Choroid plexus epithelial cell (primary cell): ENCODE measurements around the gene SYNJ1.
"Not testable (repeated sequence)": the region's sequence is repeated elsewhere in the genome, so short reads cannot be mapped to it uniquely, and the experiment has no call there.

Experiments used
- DNase-seq: peaks from one replicate; pipeline ENCODE4 v3.0.0-alpha.2; 2010; ENCODE audit warnings: low read depth
- H3K4me3 ChIP-seq: 2 replicates; pipeline ENCODE4 v1.5.1; 2011; ENCODE audit warnings: low read depth, mild to moderate bottlenecking, control low read depth, low read length, moderate library complexity
- TF ChIP-seq, protein P1 (sequence below): conservative IDR thresholded peaks from 2 replicates; pipeline ENCODE4 v1.5.1; 2011; ENCODE audit warnings: low read depth, mild to moderate bottlenecking, control low read depth, inconsistent platforms, low read length, moderate library complexity

Gene SYNJ1

DNA sequence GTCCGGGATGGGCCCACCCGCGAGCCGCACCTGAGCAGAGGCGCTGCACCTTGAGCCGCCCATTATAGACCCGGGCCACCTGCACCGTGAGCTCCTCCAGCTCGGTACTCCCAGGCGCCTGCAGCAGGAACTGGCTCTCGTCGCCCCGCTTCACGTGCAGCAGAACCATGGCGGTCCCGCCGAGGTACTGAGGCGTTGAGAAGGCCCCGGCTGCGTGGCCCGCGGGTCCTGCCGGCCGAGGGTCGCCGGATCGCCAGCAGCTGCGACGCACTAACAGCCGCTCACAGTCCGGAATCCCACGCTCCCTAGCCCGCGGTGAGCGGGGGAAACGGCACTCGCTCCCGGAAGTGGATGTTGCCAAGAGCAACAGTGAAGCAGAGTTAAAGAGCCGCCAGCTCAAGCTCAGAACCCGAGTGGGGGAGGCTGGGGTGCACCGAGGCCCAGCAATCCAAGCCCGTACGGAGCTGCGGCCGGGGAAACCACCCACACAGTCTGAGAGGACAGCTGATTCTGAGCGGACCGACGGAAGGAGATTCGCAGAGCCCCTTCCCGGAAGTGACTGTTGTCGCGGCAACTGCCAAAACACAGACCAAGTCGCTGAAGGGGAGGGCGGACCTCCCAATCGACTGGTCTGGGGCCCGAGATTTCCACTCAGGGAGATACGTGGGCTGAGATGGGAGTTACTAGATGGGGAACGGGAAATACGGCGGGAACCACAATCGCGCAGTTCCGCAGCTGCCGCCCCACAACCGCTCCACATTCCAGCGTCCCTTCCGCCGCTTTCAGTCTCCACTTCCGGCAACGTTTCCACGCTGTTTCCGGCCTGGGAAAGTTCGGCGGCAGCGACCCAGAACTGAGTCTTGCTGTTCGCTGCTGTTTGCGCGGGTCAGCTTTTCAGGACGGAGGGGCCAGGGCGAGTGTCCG is 115.5 kb downstream of the SYNJ1 start, which contains the start of gene CFAP298:
CFAP298 (minus strand) TSS at position 303 of the 924 bp plus-strand sequence; CDS start at position 169, 134 bp downstream.
- TF ChIP-seq, protein P1, sequence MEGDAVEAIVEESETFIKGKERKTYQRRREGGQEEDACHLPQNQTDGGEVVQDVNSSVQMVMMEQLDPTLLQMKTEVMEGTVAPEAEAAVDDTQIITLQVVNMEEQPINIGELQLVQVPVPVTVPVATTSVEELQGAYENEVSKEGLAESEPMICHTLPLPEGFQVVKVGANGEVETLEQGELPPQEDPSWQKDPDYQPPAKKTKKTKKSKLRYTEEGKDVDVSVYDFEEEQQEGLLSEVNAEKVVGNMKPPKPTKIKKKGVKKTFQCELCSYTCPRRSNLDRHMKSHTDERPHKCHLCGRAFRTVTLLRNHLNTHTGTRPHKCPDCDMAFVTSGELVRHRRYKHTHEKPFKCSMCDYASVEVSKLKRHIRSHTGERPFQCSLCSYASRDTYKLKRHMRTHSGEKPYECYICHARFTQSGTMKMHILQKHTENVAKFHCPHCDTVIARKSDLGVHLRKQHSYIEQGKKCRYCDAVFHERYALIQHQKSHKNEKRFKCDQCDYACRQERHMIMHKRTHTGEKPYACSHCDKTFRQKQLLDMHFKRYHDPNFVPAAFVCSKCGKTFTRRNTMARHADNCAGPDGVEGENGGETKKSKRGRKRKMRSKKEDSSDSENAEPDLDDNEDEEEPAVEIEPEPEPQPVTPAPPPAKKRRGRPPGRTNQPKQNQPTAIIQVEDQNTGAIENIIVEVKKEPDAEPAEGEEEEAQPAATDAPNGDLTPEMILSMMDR = no peak
- H3K4me3 ChIP-seq = peak within 1 kb of the TSS; percentile 95
- DNase-seq = peak; percentile 97

DNA sequence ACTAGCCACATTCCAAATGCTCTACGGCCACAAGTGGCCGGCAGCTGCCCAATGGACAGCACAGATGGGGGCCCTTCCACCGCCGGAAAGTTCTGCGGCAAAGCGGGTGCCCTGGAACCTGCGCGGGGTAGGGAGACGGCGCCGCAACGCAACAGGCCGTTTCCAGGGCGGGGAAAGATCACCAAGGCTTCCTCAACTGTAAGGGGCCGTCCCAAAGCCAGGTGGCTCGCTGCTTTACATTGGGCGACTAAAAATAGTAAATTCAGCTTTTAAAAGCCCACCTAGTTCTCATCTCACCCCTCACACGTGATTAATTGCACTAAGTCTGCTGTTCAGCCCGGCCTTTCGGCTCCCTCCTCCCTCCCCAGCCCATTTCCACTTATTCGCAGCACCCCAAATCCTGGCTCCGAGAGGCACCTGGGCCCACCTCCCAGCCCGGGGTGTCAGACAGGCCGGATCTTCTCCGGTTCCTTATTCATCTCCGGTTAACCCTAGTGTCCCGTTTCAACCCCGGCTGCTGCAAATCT is 116.3 kb downstream of the SYNJ1 start:
- peak; percentile 33 for DNase-seq
- TF ChIP-seq, protein P1 = no peak
- peak overlapping the region; percentile 95 for H3K4me3 ChIP-seq

DNA sequence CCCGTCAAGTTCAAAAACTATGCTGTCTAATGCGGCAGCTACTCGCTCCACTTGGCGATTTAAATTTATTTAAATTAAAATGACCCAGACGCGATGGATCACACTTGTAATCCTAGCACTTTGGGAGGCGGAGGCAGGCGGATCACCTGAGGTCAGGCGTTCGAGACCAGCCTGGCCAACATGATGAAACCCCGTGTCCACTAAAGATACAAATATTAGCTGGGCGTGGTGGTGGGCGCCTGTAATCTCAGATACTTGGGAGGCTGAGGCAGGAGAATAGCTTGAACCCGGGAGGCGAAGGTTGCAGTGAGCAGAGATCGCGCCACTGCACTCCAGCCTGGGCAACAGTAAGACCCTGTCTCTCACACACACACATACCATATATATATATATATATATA is 116.9 kb downstream of the SYNJ1 start:
- DNase-seq = not testable (repeated sequence)
- peak overlapping the region; percentile 32 for H3K4me3 ChIP-seq

DNA sequence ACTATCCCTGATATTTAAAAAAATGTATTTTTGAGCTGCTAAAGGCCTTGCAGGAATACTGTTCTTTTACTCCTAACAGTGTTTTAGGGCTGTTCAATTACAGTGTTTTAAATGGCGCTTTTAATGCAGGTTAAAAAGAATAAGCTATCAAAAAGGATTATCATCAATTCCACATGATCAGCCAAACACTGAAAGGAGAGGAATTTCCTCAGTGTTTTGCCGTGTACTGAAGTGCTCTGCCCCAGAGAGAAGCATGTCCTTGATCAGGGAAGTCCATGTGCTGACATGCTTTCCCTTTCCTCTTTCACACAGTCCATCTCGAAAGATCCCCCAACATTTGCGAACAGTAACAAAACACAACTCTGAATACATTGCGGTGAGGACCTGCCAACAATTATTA is 119.0 kb downstream of the SYNJ1 start:
- H3K4me3 ChIP-seq = no peak overlapping the region
- TF ChIP-seq, protein P1 = no peak
- DNase-seq = no peak

DNA sequence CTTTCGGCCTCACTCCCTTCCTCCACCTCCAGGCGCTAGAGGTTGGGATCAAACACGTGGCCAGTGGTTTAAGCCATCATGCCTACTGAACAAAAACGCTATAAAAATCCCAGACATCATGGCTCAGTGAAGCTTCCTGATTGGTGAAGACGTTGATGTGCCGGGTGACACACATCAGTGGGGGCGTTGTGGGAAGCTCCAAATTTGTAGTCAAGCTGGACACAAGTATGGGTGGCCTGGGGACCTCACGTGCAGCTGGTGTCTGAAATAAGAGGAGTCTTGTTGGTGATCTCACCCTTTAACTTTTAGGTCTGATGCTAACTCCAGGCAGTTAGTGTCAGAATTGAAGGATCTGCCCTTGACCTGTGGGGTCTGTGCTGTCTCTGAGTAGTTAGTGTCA is 122.3 kb downstream of the SYNJ1 start:
- TF ChIP-seq, protein P1 = no peak
- no peak overlapping the region for H3K4me3 ChIP-seq
- no peak for DNase-seq

DNA sequence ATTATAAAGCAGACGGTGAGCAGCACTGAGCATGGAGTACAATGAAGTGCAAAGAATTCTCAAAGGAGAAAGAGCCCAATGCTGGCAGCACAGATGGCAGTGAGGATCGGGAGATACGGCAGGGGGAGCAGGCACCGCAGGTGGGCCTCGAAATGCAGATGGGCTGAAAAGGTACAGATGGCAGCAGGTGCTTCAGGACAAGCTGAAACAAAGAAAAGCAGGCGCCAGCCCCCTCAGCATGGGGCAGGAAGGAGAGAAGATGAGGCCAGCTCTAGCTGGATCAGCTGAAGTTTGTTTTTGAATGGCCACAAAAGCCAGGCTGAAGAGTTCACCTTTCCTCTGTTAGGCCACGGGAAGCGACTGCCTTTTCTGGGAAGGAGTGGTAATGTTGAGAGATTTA is 123.3 kb downstream of the SYNJ1 start:
- TF ChIP-seq, protein P1 = no peak
- no peak for DNase-seq
- H3K4me3 ChIP-seq = no peak overlapping the region

DNA sequence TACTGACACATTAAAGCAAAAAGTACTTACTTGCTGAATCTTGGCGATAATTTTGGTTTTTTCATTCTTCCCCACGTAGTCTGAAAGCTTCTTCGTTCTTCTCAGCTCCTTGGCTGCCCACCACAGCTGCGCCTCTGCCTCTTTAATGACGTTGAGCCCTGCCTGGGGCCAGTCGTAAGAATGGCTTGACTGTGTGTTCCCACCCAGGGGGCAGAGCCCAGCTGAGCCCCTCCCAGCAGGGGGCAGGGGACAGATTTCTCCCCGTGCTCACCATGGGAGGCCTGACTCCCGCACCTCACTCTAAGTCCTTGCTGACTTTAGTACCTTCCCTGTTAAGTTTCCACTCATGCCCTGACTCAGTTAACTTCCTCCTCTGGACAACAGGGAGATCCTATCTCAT is 124.7 kb downstream of the SYNJ1 start:
- no peak overlapping the region for H3K4me3 ChIP-seq
- TF ChIP-seq, protein P1 = no peak
- DNase-seq = no peak
